Gastroesophageal sphincter (tissue), 4 donors: Measurements from ENCODE around the gene SEMA4D. TPM values are rescaled to one million over a fixed set of nuclear protein-coding genes. Genes with fewer than 3 reads are reported as not detected.

ENCODE experiments used
- ATAC-seq: fragments of 150-250 bp; one replicate; pipeline ENCODE4 v1.9.1; 2016; ENCODE audit warnings: mild to moderate bottlenecking, moderate library complexity
- H3K27ac ChIP-seq, 4 donors: fragments of 200-600 bp; sonication (generic) in 3 of 4; 1 replicate in 3 of 4; 2 replicates in 1 of 4; pipeline ENCODE4 v1.5.1; 2016 to 2019
- H3K27me3 ChIP-seq: fragments of 200-600 bp; sonication (generic); one replicate; pipeline ENCODE4 v1.5.1; 2019
- H3K36me3 ChIP-seq, 2 donors: fragments of 200-600 bp; sonication (generic); one replicate each; pipeline ENCODE4 v1.5.1; 2019; ENCODE audit warnings: control low read depth in 1 of 2
- H3K4me1 ChIP-seq, 3 donors: fragments of 200-600 bp; sonication (generic); 1 replicate in 2 of 3; 2 replicates in 1 of 3; pipeline ENCODE4 v1.5.1; 2016 to 2019; ENCODE audit warnings: control low read depth in 2 of 3
- H3K4me3 ChIP-seq, 2 donors: fragments of 200-600 bp; sonication (generic); one replicate each; pipeline ENCODE4 v1.5.1; 2019; ENCODE audit warnings: mild to moderate bottlenecking in 1 of 2, moderate library complexity in 1 of 2
- H3K9me3 ChIP-seq, 3 donors: fragments of 200-600 bp; sonication (generic); one replicate each; pipeline ENCODE4 v1.5.1; 2017 to 2019; ENCODE audit warnings: control low read depth in 2 of 3
- CTCF ChIP-seq, 4 experiments: fragments of 200-600 bp in 2 of 4; fragments of 450-650 bp in 2 of 4; sonication (generic) in 1 of 4; IDR thresholded peaks; one replicate each; pipeline ENCODE4 v1.5.1; 2017 to 2019; ENCODE audit warnings: antibody characterized with exemption in 4 of 4, mild to moderate bottlenecking in 2 of 4, moderate library complexity in 2 of 4
- EP300 ChIP-seq: sonication (generic); formaldehyde crosslinking; IDR thresholded peaks from one replicate; pipeline ENCODE4 v1.6.1; 2017; ENCODE audit warnings: antibody characterized with exemption, mild to moderate bottlenecking
- POLR2A ChIP-seq, 2 donors: fragments of 450-650 bp; IDR thresholded peaks; one replicate each; pipeline ENCODE4 v1.6.1; 2017; ENCODE audit warnings: antibody characterized with exemption in 2 of 2, mild to moderate bottlenecking in 2 of 2, moderate library complexity in 1 of 2
- POLR2AphosphoS5 ChIP-seq: sonication (generic); formaldehyde crosslinking; IDR thresholded peaks from one replicate; pipeline ENCODE4 v1.6.1; 2017; ENCODE audit warnings: antibody characterized with exemption
- WGBS, 2 donors: methylation state at CpG; one replicate each; pipeline ENCODE4 v1.1.5; 2018; ENCODE audit warnings: low coverage in 1 of 2; 5-methylcytosine and 5-hydroxymethylcytosine counted together
- total RNA-seq, 4 donors: library from RNA; depleted of rRNA; stranded (reverse); fragments of >200 nt; gene quantifications; one replicate each; pipeline ENCODE4 v1.1.0, GENCODE V29; 2016

SEMA4D gene
- total RNA-seq, 4 donors from 2014 or later = 4.4 to 12.0 (median 6.5) TPM

- TF ChIP-seq POLR2AphosphoS5 (no peak), CTCF (IDR thresholded peaks at IDR 0.05) (no peak), POLR2A (IDR thresholded peaks at IDR 0.05) (no peak), EP300 (no peak)
- Histone ChIP-seq H3K27ac (no peak overlapping the region), H3K27me3 (no peaks in the 10 kb centered on the region), H3K36me3 (peaks cover 0 to 68% of the 10 kb centered on the region in 2 donors), H3K4me1 (peaks cover 0 to 5% (median 0%) of the 10 kb centered on the region in 3 donors), H3K4me3 (no peak overlapping the region), H3K9me3 (peaks cover 0 to 7% (median 0%) of the 10 kb centered on the region in 3 donors)
- 80 to 88% methylated on average over 1 to 5 of the region's 14 CpGs for WGBS, 2 donors
- no peak for ATAC-seq
Observed at GRCh38 chr9:89402695-89403427, 95.1 kb downstream of the SEMA4D start.

GRCh38 chr9:89400403-89401116 is 97.4 kb downstream of the SEMA4D start:
- TF ChIP-seq CTCF (IDR thresholded peaks at IDR 0.05) = no peak
- no peak for TF ChIP-seq EP300
- no peak for TF ChIP-seq POLR2A (IDR thresholded peaks at IDR 0.05)
- no peak for TF ChIP-seq POLR2AphosphoS5
- no peaks in the 10 kb centered on the region for H3K4me1 ChIP-seq
- no peak overlapping the region for H3K27ac ChIP-seq
- H3K36me3 ChIP-seq = peaks cover 0 to 88% of the 10 kb centered on the region in 2 donors
- WGBS, 2 donors = 81 to 88% methylated on average over 9 of the region's 12 CpGs
- H3K9me3 ChIP-seq = no peaks in the 10 kb centered on the region
- no peak overlapping the region for H3K4me3 ChIP-seq
- no peak for ATAC-seq
- no peaks in the 10 kb centered on the region for H3K27me3 ChIP-seq

GRCh38 chr9:89398621-89399020 is 99.3 kb downstream of the SEMA4D start:
- Histone ChIP-seq H3K27ac (no peak overlapping the region), H3K4me1 (no peaks in the 10 kb centered on the region), H3K36me3 (peaks cover 0 to 92% of the 10 kb centered on the region in 2 donors), H3K9me3 (no peaks in the 10 kb centered on the region), H3K4me3 (no peak overlapping the region), H3K27me3 (no peaks in the 10 kb centered on the region)
- TF ChIP-seq POLR2AphosphoS5 (no peak), CTCF (IDR thresholded peaks at IDR 0.05) (no peak), POLR2A (IDR thresholded peaks at IDR 0.05) (no peak), EP300 (no peak)
- no peak for ATAC-seq
- WGBS, 2 donors = 100% methylated on average over 2 of the region's 5 CpGs; no CpG with 5 or more reads in 1 of the 2 donors

GRCh38 chr9:89397471-89397870 is 100.4 kb downstream of the SEMA4D start:
- H3K4me1 ChIP-seq = no peaks in the 10 kb centered on the region
- WGBS, 2 donors = 91 to 94% methylated on average over 4 to 5 of the region's 5 CpGs
- H3K36me3 ChIP-seq = peaks cover 0 to 93% of the 10 kb centered on the region in 2 donors
- H3K4me3 ChIP-seq = no peak overlapping the region
- ATAC-seq = no peak
- H3K27me3 ChIP-seq = no peaks in the 10 kb centered on the region
- H3K27ac ChIP-seq = no peak overlapping the region
- no peak for TF ChIP-seq POLR2AphosphoS5
- no peak for TF ChIP-seq CTCF (IDR thresholded peaks at IDR 0.05)
- no peak for TF ChIP-seq EP300
- no peaks in the 10 kb centered on the region for H3K9me3 ChIP-seq
